Fibroblast of lung (primary cell): ENCODE data around the gene OR51E2.

ENCODE experiments used
- CTCF ChIP-seq, 2 donors: IDR thresholded peaks in 1 of 2; conservative IDR thresholded peaks in 1 of 2; 1 replicate in 1 of 2; 2 replicates in 1 of 2; pipeline ENCODE4 v1.5.1; 2011 to 2012; ENCODE audit warnings: low read length in 2 of 2, control low read depth in 1 of 2, inconsistent platforms in 1 of 2, low read depth in 1 of 2, mild to moderate bottlenecking in 1 of 2
- EZH2 ChIP-seq: IDR thresholded peaks from 2 replicates; pipeline ENCODE4 v1.5.1; 2012; ENCODE audit warnings: low read length, control low read depth, mild to moderate bottlenecking; ENCODE audit errors: missing control alignments

- no peak for TF ChIP-seq CTCF (conservative IDR thresholded peaks at IDR 0.05 in 1 of 2, IDR thresholded peaks at IDR 0.05 in 1 of 2; ENCODE audit: low read depth in 1 of 2, low read length in 2 of 2)
- TF ChIP-seq EZH2 = no peak
Measured at GRCh38 chr11:4662876-4663275, 34.8 kb downstream of the OR51E2 start.
